AG09319 (cell line): ENCODE results near the gene GP9.

Source experiments
- DNase-seq: peaks from one replicate; pipeline ENCODE4 v3.0.0-alpha.2; 2010; ENCODE audit warnings: low read depth; ENCODE audit errors: extremely low read depth
- CTCF ChIP-seq: IDR thresholded peaks from 2 replicates; pipeline ENCODE4 v1.5.1; 2011; ENCODE audit warnings: low read depth, mild to moderate bottlenecking, inconsistent platforms, low read length, moderate library complexity

The GP9 gene

GRCh38 chr3:129060276-129061022 is at the start of gene GP9:
Gene GP9, plus strand, starts transcription at chr3:129060779. Its CDS starts 961 bp downstream, at chr3:129061740.
- TF ChIP-seq CTCF, result no peak

GRCh38 chr3:129013491-129013891 is 47.1 kb upstream of the GP9 start:
- no peak for DNase-seq
- no peak for TF ChIP-seq CTCF

More at GRCh38 chr3:129060276-129061022, at the start of gene GP9:
- DNase-seq, result no peak

GRCh38 chr3:129014148-129014547 is 46.4 kb upstream of the GP9 start:
- TF ChIP-seq CTCF, result no peak

GRCh38 chr3:129014793-129015345 is 45.7 kb upstream of the GP9 start:
- no peak for TF ChIP-seq CTCF
- DNase-seq, result no peak

More at GRCh38 chr3:129014148-129014547, 46.4 kb upstream of the GP9 start:
- DNase-seq, result no peak

GRCh38 chr3:129015388-129016105 is 45.0 kb upstream of the GP9 start:
- TF ChIP-seq CTCF, result no peak
- DNase-seq, result no peak

- TF ChIP-seq CTCF, result no peak
- DNase-seq, result no peak
These were observed 44.2 kb upstream of the GP9 start for GRCh38 chr3:129016356-129016719.
